Gastrocnemius medialis (tissue), 4 donors: Measurements from ENCODE around the gene PCBP1. TPM values are rescaled to one million over a fixed set of nuclear protein-coding genes. Genes with fewer than 3 reads are reported as not detected.

Experiments
- ATAC-seq, 2 donors: fragments of 150-250 bp; one replicate each; pipeline ENCODE4 v1.9.1; 2016
- DNase-seq, 2 donors: peaks; one replicate each; pipeline ENCODE4 v3.0.0-alpha.2; 2019
- H3K27ac ChIP-seq, 4 donors: fragments of 200-600 bp; sonication (generic); 1 replicate in 1 of 4; 2 replicates in 3 of 4; pipeline ENCODE4 v1.5.1; 2016 to 2018; ENCODE audit warnings: mild to moderate bottlenecking in 2 of 4, moderate library complexity in 1 of 4
- H3K27me3 ChIP-seq, 3 donors: fragments of 200-600 bp; sonication (generic) in 2 of 3; 1 replicate in 1 of 3; 2 replicates in 2 of 3; pipeline versions ENCODE4 v1.5.1 to v1.6.0; 2016 to 2019; ENCODE audit warnings: mild to moderate bottlenecking in 1 of 3, moderate library complexity in 1 of 3
- H3K36me3 ChIP-seq, 2 donors: fragments of 200-600 bp; sonication (generic) in 1 of 2; one replicate each; pipeline ENCODE4 v1.5.1; 2017 to 2018
- H3K4me1 ChIP-seq, 2 donors: fragments of 200-600 bp; sonication (generic) in 1 of 2; one replicate each; pipeline ENCODE4 v1.5.1; 2016 to 2017; ENCODE audit warnings: mild to moderate bottlenecking in 2 of 2
- H3K4me3 ChIP-seq, 4 donors: fragments of 200-600 bp; sonication (generic) in 3 of 4; 1 replicate in 1 of 4; 2 replicates in 3 of 4; pipeline ENCODE4 v1.5.1; 2016 to 2019; ENCODE audit warnings: mild to moderate bottlenecking in 2 of 4
- H3K9me3 ChIP-seq, 3 donors: fragments of 200-600 bp; sonication (generic) in 2 of 3; 1 replicate in 1 of 3; 2 replicates in 2 of 3; pipeline ENCODE4 v1.5.1; 2016 to 2019
- POLR2A ChIP-seq, 2 donors: fragments of 450-650 bp; IDR thresholded peaks; one replicate each; pipeline ENCODE4 v1.6.1; 2017; ENCODE audit warnings: antibody characterized with exemption in 2 of 2, mild to moderate bottlenecking in 2 of 2, moderate library complexity in 2 of 2
- in situ Hi-C, 4 donors: fragments of 200-750 bp; cut with MboI; loops; one replicate each; pipeline versions ENCODE4 v1.15.0 to v1.8.0; 2017; ENCODE audit warnings: low sequenced_read_pairs in 4 of 4
- intact Hi-C: fragments of 100-400 bp; cut with DNase I; formaldehyde crosslinking; loops from one replicate; pipeline ENCODE4 v1.15.1; 2023; ENCODE audit warnings: low total_unique reads
- total RNA-seq, 4 donors: library from RNA; depleted of rRNA; stranded (reverse); fragments of >200 nt; gene quantifications; one replicate each; pipeline versions ENCODE4 v1.1.0 to v1.2.3, GENCODE V29; 2016
- TF ChIP-seq, protein P1 (sequence below), 5 experiments: fragments of 450-650 bp in 3 of 5; fragments of 200-600 bp in 2 of 5; sonication (generic) in 2 of 5; IDR thresholded peaks in 4 of 5; conservative IDR thresholded peaks in 1 of 5; 1 replicate in 4 of 5; 2 replicates in 1 of 5; pipeline ENCODE4 v1.5.1; 2016 to 2019; ENCODE audit warnings: antibody characterized with exemption in 5 of 5, mild to moderate bottlenecking in 3 of 5, moderate library complexity in 3 of 5

The PCBP1 gene
- total RNA-seq, 4 donors from 2014 or later: 178 to 296 (median 262) TPM

DNA sequence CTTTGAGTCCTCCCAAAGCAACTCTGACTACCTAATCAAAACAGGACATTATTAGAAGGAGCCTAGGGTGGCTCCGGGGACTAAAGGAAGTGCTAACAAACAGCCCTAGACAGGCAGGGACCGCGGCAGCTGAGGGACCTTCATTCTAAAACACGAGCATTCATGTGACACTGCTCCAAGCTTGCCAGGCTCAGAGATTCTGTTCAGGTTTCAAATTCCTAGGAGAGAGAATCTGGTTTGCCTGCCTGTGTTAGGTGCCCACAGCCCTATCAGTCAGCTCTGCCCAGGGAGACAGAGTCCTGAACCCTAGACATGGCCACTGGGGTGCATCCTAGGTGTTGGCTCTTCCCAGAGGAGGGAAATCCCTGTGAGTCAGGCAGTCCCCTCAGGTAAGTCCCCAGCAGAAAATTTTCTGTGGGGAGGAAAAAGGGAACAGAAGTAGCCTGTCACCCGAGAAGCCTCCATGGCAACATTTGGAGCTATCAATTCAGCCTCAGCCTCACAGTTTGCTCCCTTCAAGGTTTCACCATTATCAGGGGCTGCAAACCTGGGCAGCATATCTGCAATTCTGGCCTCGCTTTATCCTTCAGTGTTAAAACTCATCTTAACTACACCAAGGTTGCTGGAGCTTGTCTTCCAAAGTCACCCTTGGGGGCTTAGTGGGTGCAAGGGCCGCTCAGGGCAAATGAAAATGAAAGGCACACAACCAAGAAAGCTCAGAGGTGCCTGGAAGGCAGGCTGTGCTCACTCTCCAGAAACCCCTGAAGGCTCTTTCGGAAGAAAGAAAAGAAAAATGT lies 28.6 kb downstream of the PCBP1 start:
- ATAC-seq: peak; percentile 87 to 93
- Histone ChIP-seq H3K27me3 (no peaks in the 10 kb centered on the region), H3K27ac (peak overlapping the region; percentile 88 to 95 (median 92)), H3K4me1 (peaks cover 52 to 72% of the 10 kb centered on the region in 2 donors), H3K4me3 (peak overlapping the region in 2 of 4 donors; percentile 6 to 19), H3K36me3 (no peaks in the 10 kb centered on the region), H3K9me3 (no peaks in the 10 kb centered on the region)
- intact Hi-C loops (no loop called here), in situ Hi-C loops (no loop called here)
- TF ChIP-seq, protein P1, sequence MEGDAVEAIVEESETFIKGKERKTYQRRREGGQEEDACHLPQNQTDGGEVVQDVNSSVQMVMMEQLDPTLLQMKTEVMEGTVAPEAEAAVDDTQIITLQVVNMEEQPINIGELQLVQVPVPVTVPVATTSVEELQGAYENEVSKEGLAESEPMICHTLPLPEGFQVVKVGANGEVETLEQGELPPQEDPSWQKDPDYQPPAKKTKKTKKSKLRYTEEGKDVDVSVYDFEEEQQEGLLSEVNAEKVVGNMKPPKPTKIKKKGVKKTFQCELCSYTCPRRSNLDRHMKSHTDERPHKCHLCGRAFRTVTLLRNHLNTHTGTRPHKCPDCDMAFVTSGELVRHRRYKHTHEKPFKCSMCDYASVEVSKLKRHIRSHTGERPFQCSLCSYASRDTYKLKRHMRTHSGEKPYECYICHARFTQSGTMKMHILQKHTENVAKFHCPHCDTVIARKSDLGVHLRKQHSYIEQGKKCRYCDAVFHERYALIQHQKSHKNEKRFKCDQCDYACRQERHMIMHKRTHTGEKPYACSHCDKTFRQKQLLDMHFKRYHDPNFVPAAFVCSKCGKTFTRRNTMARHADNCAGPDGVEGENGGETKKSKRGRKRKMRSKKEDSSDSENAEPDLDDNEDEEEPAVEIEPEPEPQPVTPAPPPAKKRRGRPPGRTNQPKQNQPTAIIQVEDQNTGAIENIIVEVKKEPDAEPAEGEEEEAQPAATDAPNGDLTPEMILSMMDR (IDR thresholded peaks at IDR 0.05 in 4 of 5, conservative IDR thresholded peaks at IDR 0.05 in 1 of 5): no peak
- no peak for TF ChIP-seq POLR2A (IDR thresholded peaks at IDR 0.05)
- peak; percentile 76 to 81 for DNase-seq

DNA sequence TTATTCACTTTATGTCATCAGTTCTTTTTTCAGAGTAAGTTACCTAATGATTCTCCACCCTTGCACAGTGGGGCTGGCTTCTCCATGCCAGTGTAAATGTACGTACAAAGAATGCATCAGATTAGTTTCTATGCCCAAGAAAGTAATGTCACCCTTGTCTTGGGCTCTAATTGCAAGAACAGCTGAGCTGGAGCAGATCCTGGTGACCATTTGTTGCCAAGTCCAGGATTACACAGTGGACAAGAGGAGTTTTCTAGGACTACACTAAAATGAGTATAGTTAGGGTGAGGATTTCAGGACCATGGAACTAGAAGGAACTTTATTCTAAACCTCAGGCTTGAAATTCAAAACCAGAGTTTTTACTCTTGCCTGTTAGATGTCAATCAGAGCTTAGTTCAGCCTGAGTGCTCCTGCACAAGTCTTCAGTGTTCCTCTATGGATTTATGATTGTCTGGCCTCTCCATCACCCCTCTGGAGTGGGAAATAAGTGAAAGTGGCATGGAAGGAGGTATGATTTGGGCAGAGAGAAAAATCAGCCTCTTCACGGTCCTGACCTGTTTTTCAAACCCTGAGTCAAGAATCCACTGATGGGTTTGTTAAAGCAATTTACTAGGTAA lies 29.8 kb downstream of the PCBP1 start:
- intact Hi-C loops: no loop called here
- in situ Hi-C loops: no loop called here
- ATAC-seq (peak in 1 of 2 donors; percentile 35), DNase-seq (peak in 1 of 2 donors; percentile 55)
- TF ChIP-seq POLR2A (IDR thresholded peaks at IDR 0.05): no peak
- TF ChIP-seq, protein P1 (IDR thresholded peaks at IDR 0.05 in 4 of 5, conservative IDR thresholded peaks at IDR 0.05 in 1 of 5): no peak
- Histone ChIP-seq H3K9me3 (no peaks in the 10 kb centered on the region), H3K36me3 (no peaks in the 10 kb centered on the region), H3K27me3 (no peaks in the 10 kb centered on the region), H3K27ac (peak overlapping the region; percentile 88 to 95 (median 92)), H3K4me1 (peaks cover 60 to 74% of the 10 kb centered on the region in 2 donors), H3K4me3 (no peak overlapping the region)

DNA sequence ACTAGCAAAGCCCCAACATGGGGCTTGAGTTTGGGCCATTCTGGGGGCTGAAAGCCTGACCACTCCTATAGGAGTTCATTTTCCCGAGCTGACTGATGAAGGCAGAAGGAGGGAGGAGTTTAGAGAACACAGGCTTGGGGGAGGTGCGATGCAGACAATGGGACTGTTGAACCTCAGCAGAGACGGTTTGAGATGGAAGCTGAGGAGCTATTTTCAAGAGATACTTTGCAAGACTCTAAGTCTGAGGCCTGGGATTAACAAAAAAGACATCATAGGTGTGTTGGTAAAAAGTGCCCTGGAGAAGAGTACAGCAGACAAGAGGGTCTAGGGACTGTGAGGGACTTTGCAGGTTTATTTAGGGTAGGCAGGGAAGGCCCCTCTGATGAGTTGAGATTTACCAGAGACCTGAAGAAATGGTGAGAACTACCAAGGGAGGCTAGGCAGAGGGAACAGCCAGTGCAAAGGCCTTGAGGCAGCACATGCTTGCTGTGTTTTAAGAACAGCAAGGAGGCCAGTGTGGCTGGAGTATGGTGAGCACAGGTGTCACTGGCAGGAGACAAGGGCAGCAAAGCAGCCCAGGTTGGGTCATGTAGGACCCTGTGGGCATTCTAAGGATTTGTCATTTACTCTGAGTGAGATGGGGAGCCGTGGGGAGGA lies 31.6 kb downstream of the PCBP1 start:
- no peak for TF ChIP-seq POLR2A (IDR thresholded peaks at IDR 0.05)
- TF ChIP-seq, protein P1 (IDR thresholded peaks at IDR 0.05 in 4 of 5, conservative IDR thresholded peaks at IDR 0.05 in 1 of 5): no peak
- DNase-seq (no peak), ATAC-seq (no peak)
- Histone ChIP-seq H3K9me3 (no peaks in the 10 kb centered on the region), H3K36me3 (no peaks in the 10 kb centered on the region), H3K4me3 (no peak overlapping the region), H3K27ac (peak overlapping the region; percentile 88 to 95 (median 92)), H3K27me3 (no peaks in the 10 kb centered on the region), H3K4me1 (peaks cover 70 to 78% of the 10 kb centered on the region in 2 donors)
- intact Hi-C loops: no loop called here
- in situ Hi-C loops: no loop called here

DNA sequence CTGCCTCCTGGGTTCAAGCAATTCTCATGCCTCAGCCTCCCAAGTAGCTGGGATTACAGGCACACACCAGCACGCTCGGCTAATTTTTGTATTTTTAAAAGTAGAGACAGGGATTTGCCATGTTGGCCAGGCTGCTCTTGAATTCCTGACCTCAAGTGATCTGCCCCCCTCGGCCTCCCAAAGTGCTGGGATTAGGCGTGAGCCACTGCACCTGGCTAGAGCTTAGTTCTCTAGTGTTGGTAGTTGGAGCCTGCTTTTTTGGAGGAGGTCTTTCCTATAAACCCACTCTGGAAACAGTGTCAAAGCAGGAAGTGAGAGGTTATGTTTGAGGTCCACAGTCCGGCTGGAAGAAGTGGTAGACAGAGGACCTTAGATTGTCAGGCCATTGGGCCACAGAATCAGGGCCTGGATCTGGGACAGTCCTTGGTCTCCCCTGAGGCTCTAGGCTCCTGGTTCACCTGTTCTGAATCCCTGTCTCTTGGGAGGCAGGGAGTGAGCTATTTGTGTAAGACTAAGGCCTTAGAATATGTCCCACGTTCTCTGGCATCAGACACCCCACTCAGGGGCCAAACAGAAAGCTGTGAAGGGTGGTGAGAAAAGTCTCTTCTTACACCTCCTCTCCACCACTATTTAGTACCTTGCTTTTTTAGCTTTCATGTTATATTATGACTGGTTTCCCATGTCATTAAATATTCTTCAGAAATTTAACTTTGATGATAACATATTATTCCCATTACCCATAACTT lies 34.5 kb downstream of the PCBP1 start:
- intact Hi-C loops: loop anchor here (10.0 kb wide), 1 partner anchor 537 kb away; no protein-coding TSS in a partner anchor
- in situ Hi-C loops: no loop called here
- Histone ChIP-seq H3K4me3 (no peak overlapping the region), H3K9me3 (no peaks in the 10 kb centered on the region), H3K27me3 (no peaks in the 10 kb centered on the region), H3K27ac (peak overlapping the region; percentile 89 to 100 (median 98)), H3K36me3 (no peaks in the 10 kb centered on the region), H3K4me1 (peaks cover 56 to 62% of the 10 kb centered on the region in 2 donors)
- ATAC-seq (peak; percentile 8 to 28), DNase-seq (peak; percentile 25 to 63)
- TF ChIP-seq, protein P1 (IDR thresholded peaks at IDR 0.05 in 4 of 5, conservative IDR thresholded peaks at IDR 0.05 in 1 of 5): no peak
- TF ChIP-seq POLR2A (IDR thresholded peaks at IDR 0.05): no peak
